HCT116 (cell line): ENCODE measurements around the gene BCAR1. TPM values are rescaled to one million over a fixed set of nuclear protein-coding genes. Genes with fewer than 3 reads are reported as not detected.
A peak's percentile ranks its signal among the peaks of the same experiment; 100 is the strongest.

Source experiments
- ATAC-seq: fragments of 200-7000 bp; cut with Tn5 transposase; 2 replicates; pipeline ENCODE4 v1.9.1; 2020; ENCODE audit warnings: mild to moderate bottlenecking, moderate library complexity
- BruUV-seq: library from RNA; stranded (reverse); fragments of 400-500 nt; replicated peaks from 2 replicates; lab custom pipeline; 2021; lab: Mats Ljungman, UMichigan
- CTCF ChIA-PET: fragments of 300-600 bp; sonication (Branson Sonifier 250); formaldehyde crosslinking; loops from one replicate; lab custom pipeline; 2021; ENCODE audit warnings: antibody characterized with exemption; lab: Charles Lee
- POLR2A ChIA-PET: fragments of 300-600, 350-600 bp; sonication (Branson Sonifier 250); formaldehyde crosslinking; loops from one replicate; lab custom pipeline; 2021; ENCODE audit warnings: antibody characterized with exemption; lab: Charles Lee
- RAD21 ChIA-PET, 2 experiments: fragments of 300-600 bp; sonication (Branson Sonifier 250); formaldehyde crosslinking; loops; one replicate each; lab custom pipeline; 2023; ENCODE audit warnings: low total read pairs in 2 of 2; ENCODE audit not compliant: uncharacterized antibody in 2 of 2, unreplicated experiment in 2 of 2, low non-redundant PET in 1 of 2; lab: Charles Lee
- DNase-seq: peaks from one replicate; pipeline ENCODE4 v3.0.0-alpha.2; 2010; ENCODE audit warnings: low read depth, low spot score
- H2AFZ ChIP-seq: fragments of 200-600 bp; shearing (Covaris generic), sonication (generic); 2 replicates; pipeline ENCODE4 v1.6.1; 2017; ENCODE audit warnings: low read depth, mixed run types, mixed read lengths, antibody characterized with exemption, low read length; ENCODE audit not compliant: poor library complexity, severe bottlenecking
- H3K27ac ChIP-seq: 2 replicates; pipeline ENCODE4 v1.5.1; 2012; ENCODE audit warnings: low read depth, low read length
- H3K27me3 ChIP-seq: fragments of 200-600 bp; sonication (generic); 2 replicates; pipeline ENCODE4 v1.6.1; 2016; ENCODE audit warnings: mixed run types, low read length, mixed read lengths; ENCODE audit not compliant: insufficient read depth
- H3K36me3 ChIP-seq, 2 experiments: fragments of 200-500 bp in 1 of 2; fragments of 200-600 bp in 1 of 2; sonication (Bioruptor generic) in 1 of 2; sonication (generic) in 1 of 2; 2 replicates each; pipeline versions ENCODE4 v1.5.1 to v1.6.1; 2014 to 2016; ENCODE audit warnings: low read length in 2 of 2, inconsistent platforms in 1 of 2, mixed read lengths in 1 of 2, mixed run types in 1 of 2; ENCODE audit not compliant: insufficient read depth in 2 of 2, control insufficient read depth in 1 of 2
- H3K4me1 ChIP-seq, 2 experiments: fragments of 200-600 bp in 1 of 2; sonication (generic) in 1 of 2; 2 replicates each; pipeline versions ENCODE4 v1.5.1 to v1.6.1; 2012 to 2017; ENCODE audit warnings: low read length in 2 of 2, inconsistent platforms in 1 of 2, mild to moderate bottlenecking in 1 of 2, mixed read lengths in 1 of 2, mixed run types in 1 of 2, moderate library complexity in 1 of 2; ENCODE audit not compliant: insufficient read depth in 2 of 2, control insufficient read depth in 1 of 2
- H3K4me2 ChIP-seq: fragments of 200-600 bp; sonication (generic); 2 replicates; pipeline ENCODE4 v1.6.1; 2017; ENCODE audit warnings: mixed run types, low read length, mixed read lengths
- H3K4me3 ChIP-seq, 2 experiments: fragments of 200-600 bp in 1 of 2; sonication (generic) in 1 of 2; replicated peaks in 1 of 2; 2 replicates each; pipeline ENCODE4 v1.5.1; 2011 to 2016; ENCODE audit warnings: low read length in 2 of 2, control low read depth in 1 of 2, low read depth in 1 of 2, mild to moderate bottlenecking in 1 of 2, mixed read lengths in 1 of 2, mixed run types in 1 of 2
- H3K79me2 ChIP-seq: fragments of 200-600 bp; sonication (generic); 2 replicates; pipeline ENCODE4 v1.6.1; 2017; ENCODE audit warnings: mild to moderate bottlenecking, mixed run types, low read length, moderate library complexity, mixed read lengths; ENCODE audit not compliant: insufficient read depth
- H3K9ac ChIP-seq: fragments of 200-600 bp; sonication (generic); 2 replicates; pipeline ENCODE4 v1.6.1; 2016; ENCODE audit warnings: low read length, mixed read lengths
- H3K9me2 ChIP-seq: fragments of 200-600 bp; sonication (generic), shearing (Covaris generic); 2 replicates; pipeline ENCODE4 v1.6.1; 2017; ENCODE audit warnings: mixed run types, mild to moderate bottlenecking, moderate library complexity; ENCODE audit not compliant: insufficient read depth
- H3K9me3 ChIP-seq, 2 experiments: fragments of 200-500 bp in 1 of 2; fragments of 200-600 bp in 1 of 2; sonication (Bioruptor generic) in 1 of 2; sonication (generic) in 1 of 2; 2 replicates each; pipeline ENCODE4 v1.6.1; 2014 to 2017; ENCODE audit warnings: low read length in 2 of 2, mixed read lengths in 2 of 2, inconsistent platforms in 1 of 2, low read depth in 1 of 2, mild to moderate bottlenecking in 1 of 2, mixed run types in 1 of 2, moderate library complexity in 1 of 2; ENCODE audit not compliant: control insufficient read depth in 1 of 2, insufficient read depth in 1 of 2
- H4K20me1 ChIP-seq: fragments of 200-600 bp; sonication (generic), shearing (Covaris generic); 2 replicates; pipeline ENCODE4 v1.6.1; 2017; ENCODE audit warnings: mixed run types, mild to moderate bottlenecking, moderate library complexity; ENCODE audit not compliant: insufficient read depth
- ATF3 ChIP-seq: IDR thresholded peaks from 2 replicates; pipeline ENCODE4 v1.6.1; 2012
- EGR1 ChIP-seq: IDR thresholded peaks from 2 replicates; pipeline ENCODE4 v1.6.1; 2012; ENCODE audit warnings: low read depth
- ELF1 ChIP-seq: IDR thresholded peaks from 2 replicates; pipeline ENCODE4 v1.6.1; 2012; ENCODE audit warnings: low read depth, borderline replicate concordance
- EZH2 ChIP-seq: fragments of 200-600 bp; sonication (generic); IDR thresholded peaks from 2 replicates; pipeline ENCODE4 v1.6.1; 2017; ENCODE audit warnings: antibody characterized with exemption, mixed run types
- FOSL1 ChIP-seq: IDR thresholded peaks from 2 replicates; pipeline ENCODE4 v1.6.1; 2012; ENCODE audit warnings: low read depth
- ZBTB33 ChIP-seq: IDR thresholded peaks from 2 replicates; pipeline ENCODE4 v1.6.1; 2011; ENCODE audit warnings: mild to moderate bottlenecking, low read length, moderate library complexity; ENCODE audit not compliant: insufficient replicate concordance; ENCODE audit errors: extremely low read depth
- ZFX ChIP-seq: fragments of 450-650 bp; IDR thresholded peaks from 2 replicates; pipeline ENCODE4 v1.6.1; 2017
- intact Hi-C: fragments of 100-400 bp; cut with micrococcal nuclease; formaldehyde crosslinking; loops from 2 replicates; pipeline ENCODE4 v1.10.0; 2022
- total RNA-seq: library from RNA; stranded (reverse); gene quantifications from one replicate; pipeline ENCODE4 v1.2.1, GENCODE V29; 2021; ENCODE audit not compliant: unreplicated experiment

BCAR1 gene
- total RNA-seq, 1 experiment from 2014 or later: 49.6 TPM

DNA sequence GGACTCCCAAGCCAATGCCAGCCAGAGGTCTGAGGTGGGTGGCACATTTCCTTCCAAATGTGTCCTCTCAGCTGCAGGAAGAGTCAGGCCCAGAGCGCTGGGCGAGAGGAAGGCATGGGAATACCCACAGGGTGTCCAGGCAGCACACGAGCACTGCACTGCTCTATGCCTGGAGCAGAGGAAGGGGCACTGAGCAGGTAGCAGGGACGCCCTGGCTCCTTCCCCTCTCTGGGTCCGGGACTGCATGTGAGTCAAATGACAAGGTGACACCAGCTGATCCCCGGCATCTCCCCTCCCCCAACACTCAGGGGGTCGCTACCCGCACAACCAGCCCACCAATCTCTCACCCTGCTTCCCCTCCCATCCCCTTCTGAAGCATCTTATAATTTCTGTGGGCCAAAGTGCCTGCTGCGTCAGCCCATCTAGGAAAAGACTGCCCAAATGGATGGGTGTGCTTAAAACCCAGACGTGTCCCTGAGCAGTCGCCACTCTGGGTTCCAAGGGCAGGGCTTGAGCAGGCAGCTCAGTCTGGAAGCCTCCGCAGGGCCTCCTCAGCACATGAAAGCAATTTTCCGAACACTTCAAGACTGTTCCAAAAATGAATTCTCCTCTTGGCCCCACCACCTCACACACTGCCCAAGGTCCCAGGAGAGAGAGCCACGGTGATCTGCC, 12.0 kb upstream of the BCAR1 start:
- Histone ChIP-seq H3K27ac (peak overlapping the region; percentile 88), H3K9ac (peak overlapping the region; percentile 14; the same call in 1 of the 2 replicates)

More for the DNA sequence above, 12.0 kb upstream of the BCAR1 start:
- no peaks in the 10 kb centered on the region for H3K9me3 ChIP-seq
- ChIA-PET POLR2A (no interaction called here), RAD21 (no interaction called here), CTCF (no interaction called here)
- H3K4me3 ChIP-seq: 0 out of 4 replicates have a peak overlapping the region, but pooled peaks of 1 of the 2 experiments have one; percentile 82
- ATAC-seq (no peak), DNase-seq (no peak)
- peaks cover 42 to 52% of the 10 kb centered on the region in 2 experiments for H3K4me1 ChIP-seq
- H3K27me3 ChIP-seq: no peaks in the 10 kb centered on the region
- H3K9me2 ChIP-seq: no peaks in the 10 kb centered on the region
- peaks cover 65% of the 10 kb centered on the region for H3K79me2 ChIP-seq
- H4K20me1 ChIP-seq: no peaks in the 10 kb centered on the region
- peak overlapping the region; percentile 98 for H3K4me2 ChIP-seq
- BruUV-seq: no TSS peak
- intact Hi-C loops: no loop called here
- no peaks in the 10 kb centered on the region for H3K36me3 ChIP-seq
- no peak for TF ChIP-seq ATF3
- no peak for TF ChIP-seq ZFX
- TF ChIP-seq FOSL1: no peak
- no peak for TF ChIP-seq ELF1
- TF ChIP-seq EZH2: no peak
- no peak for TF ChIP-seq ZBTB33
- TF ChIP-seq EGR1: no peak
- H2AFZ ChIP-seq: no peak overlapping the region
